Measurements from ENCODE around the gene NAA10.

Gene NAA10

DNA sequence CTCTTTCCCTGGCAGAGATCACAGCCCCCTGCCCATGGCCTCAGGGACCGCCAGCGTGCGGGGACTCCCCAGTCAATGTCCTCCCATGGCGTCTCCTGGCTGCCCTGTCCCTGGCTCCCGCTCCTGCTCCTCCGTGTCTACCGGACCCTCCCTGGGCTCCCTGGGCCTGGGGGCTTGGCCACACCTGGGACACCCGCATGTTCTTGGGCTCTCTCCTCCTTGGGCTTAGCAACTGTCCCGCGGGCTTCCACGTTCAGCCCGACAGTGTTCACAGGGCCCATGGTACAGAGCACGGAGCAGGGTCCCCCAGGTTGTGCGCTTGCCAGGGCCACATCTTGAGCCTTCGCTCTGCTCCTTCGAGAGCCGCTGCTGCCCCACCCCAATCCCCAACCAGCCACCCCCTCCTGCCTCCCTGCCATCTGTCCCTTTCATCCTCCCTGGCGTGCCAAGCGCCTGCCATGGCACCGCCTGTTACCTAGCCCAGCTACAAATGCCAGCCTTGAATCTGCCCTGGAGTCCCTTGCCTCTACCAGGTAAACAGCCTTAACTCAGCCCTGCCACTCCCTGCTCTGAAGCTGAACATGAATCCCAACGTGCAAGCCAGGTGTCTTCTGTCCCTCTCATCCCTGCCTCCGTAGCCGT lies 26.5 kb downstream of the NAA10 start:
- no peak for DNase-seq (ENCODE audit: low read depth)

- no peak for DNase-seq (ENCODE audit: low read depth)
Observed at GRCh38 chrX:153907456-153907855, 27.4 kb downstream of the NAA10 start.

GRCh38 chrX:153906126-153906917 lies 28.5 kb downstream of the NAA10 start:
- no peak for DNase-seq (ENCODE audit: low read depth)

- DNase-seq (ENCODE audit: low read depth): no peak
Observed at GRCh38 chrX:153905481-153906095, 29.2 kb downstream of the NAA10 start.

DNA sequence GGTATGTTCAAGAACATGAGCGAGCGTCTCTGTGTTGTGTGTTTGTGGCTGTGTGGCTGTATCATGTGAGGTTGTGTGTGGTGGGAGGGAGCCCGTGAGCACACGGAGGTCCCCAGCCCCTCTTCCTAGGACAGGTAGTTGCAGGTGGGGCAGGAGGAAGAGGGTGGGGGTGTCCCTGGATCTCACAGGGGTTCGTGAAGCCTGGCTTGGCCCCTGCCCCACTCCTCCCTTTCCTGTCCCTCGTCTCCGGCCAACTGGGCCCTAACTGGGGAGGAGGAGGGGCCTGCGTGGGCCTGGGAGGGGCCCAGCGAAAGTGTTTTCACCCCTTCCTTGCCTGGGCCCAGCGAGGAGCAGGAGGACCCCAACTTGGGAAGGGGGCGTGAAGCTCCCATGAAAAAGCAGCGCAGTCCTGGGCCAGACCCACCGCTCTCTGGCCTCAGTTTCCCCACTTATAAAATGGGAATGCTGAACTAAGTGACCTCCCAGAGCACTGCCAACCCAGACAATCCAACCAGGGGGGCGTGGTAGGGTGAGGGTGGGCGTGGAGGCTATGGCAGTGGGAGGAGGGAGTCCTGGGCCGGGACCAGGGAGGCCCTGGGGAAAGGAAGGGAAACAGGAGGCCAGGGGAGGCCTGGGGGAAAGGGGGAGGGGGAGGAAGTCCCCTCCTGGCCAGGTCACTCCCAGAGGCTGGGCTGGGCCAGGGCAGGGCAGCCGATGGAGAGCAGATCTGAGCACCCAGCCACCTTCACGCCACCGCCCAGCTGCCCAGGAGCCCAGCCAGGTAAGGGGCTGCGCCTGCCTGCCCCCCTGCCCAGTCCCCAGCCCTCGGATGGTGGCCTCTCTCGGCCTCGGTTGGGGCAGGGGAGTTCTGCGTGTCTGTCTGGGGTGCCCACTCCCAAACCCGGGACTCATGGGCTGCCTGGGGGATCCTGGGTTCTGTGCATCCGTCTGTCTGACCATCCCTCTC lies 30.6 kb downstream of the NAA10 start, which contains the start of gene AVPR2:
TSS of gene AVPR2 (plus strand) at position 683 of the 967 bp plus-strand sequence. CDS start 473 bp downstream, outside the sequence.
- DNase-seq (ENCODE audit: low read depth): no peak

- no peak for DNase-seq (ENCODE audit: low read depth)
Observed at GRCh38 chrX:153903238-153903980, 31.4 kb downstream of the NAA10 start.

DNA sequence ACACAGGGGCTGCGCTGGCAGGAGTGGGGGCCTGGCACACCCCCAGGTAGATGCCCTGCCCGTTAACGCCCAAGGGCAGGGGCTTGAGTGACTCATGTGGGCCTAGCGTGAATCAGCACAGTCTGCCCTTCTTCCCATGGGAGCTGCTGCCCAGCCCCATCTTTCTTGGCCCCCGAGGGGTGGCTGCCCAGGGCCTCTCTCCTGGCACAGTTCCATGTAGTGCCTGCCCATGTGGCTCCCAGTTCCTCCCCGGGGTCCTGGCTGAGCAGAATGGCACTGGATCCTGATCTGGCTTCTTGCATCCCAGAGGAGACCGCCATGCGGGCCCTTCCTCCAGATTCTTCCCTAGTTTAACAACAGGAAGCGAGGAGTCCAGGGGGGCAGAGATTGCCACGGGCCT lies 32.5 kb downstream of the NAA10 start:
- DNase-seq (ENCODE audit: low read depth): no peak

- DNase-seq (ENCODE audit: low read depth): no peak
Observed at GRCh38 chrX:153901753-153902140, 33.1 kb downstream of the NAA10 start.

DNA sequence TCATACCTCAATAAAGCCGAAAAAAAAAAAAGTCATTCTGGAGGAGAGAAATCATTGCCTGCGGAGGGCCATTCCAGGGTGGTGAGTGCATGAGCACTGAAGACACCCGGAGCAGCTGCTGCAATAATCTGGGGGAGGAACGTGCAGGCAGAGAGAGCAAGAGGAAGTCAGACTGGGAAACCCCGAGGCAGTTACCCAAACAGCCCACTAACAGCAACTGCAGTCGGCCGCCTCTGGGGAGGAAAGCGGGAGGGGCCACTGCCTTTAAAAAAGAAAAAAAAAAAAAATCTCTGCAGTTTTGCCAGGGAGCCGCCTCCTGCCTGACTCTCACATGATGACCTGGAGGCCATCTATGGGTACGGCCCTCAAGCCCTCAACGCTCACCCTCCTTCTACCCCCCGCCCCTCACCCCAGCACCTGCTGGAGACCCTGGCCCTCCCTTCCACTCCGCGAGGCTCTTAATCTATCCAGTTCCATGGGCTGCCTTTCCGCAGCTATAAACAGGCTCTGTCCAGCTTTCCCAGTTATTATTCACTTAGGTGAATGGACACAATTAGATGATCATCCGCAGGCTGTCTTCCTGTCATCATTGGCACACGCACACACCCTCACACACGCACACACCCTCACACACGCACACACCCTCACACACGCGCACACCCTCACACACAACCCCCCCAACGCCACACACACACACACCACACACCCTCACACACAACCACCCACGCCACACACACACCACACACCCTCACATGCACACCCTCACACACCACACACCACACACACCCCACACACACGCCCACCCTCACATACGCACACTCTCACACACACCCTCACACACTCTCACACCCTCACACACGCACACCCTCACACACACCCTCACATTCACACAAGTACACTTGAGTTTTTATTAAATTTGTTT lies 33.7 kb downstream of the NAA10 start:
- DNase-seq (ENCODE audit: low read depth): peak; percentile 40

DNA sequence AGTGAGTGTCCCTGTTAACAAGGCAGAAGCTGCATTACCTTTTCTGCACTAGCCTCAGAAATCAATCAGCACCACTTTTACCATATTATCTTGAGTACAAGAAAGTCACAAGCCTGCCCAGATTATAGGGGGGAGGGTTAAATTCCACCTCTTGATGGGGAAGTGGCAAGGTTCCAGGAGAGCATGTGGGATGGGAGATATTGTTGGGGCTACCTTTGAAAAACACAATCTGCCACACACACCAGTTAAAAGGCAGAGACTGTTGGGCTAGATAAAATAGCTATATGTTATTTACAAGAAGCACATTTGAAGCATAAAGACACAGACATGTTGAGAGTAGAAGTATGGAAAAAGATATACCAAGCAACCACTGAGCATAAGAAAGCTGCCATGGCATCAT lies 36.9 kb downstream of the NAA10 start:
- DNase-seq (ENCODE audit: low read depth): no peak

- no peak for DNase-seq (ENCODE audit: low read depth)
Observed at GRCh38 chrX:153889123-153889522, 45.7 kb downstream of the NAA10 start.

GRCh38 chrX:153888344-153888743 lies 46.5 kb downstream of the NAA10 start:
- no peak for DNase-seq (ENCODE audit: low read depth)

GRCh38 chrX:153887385-153887784 lies 47.5 kb downstream of the NAA10 start:
- DNase-seq (ENCODE audit: low read depth): no peak

GRCh38 chrX:153886915-153887314 lies 47.9 kb downstream of the NAA10 start:
- no peak for DNase-seq (ENCODE audit: low read depth)

GRCh38 chrX:153885968-153886903 lies 48.6 kb downstream of the NAA10 start, which contains the start of gene L1CAM:
TSS of gene L1CAM (minus strand) at chrX:153886173. CDS start at chrX:153875836, 10,337 bp downstream.
- no peak for DNase-seq (ENCODE audit: low read depth)

GRCh38 chrX:153885208-153885787 lies 49.5 kb downstream of the NAA10 start:
- DNase-seq (ENCODE audit: low read depth): no peak

- DNase-seq (ENCODE audit: low read depth): no peak
Observed at GRCh38 chrX:153884590-153884989, 50.2 kb downstream of the NAA10 start.

GRCh38 chrX:153884136-153884535 lies 50.7 kb downstream of the NAA10 start:
- no peak for DNase-seq (ENCODE audit: low read depth)

All from T-helper 22 cell (primary cell).